HFFc6 (cell line): ENCODE data around the gene ART5. TPM values are rescaled to one million over a fixed set of nuclear protein-coding genes. Genes with fewer than 3 reads are reported as not detected.

Experiments
- DNase-seq: peaks from one replicate; pipeline ENCODE4 v3.0.0-alpha.2; 2018
- H3K27ac Mint-ChIP-seq: 2 replicates; pipeline ENCODE4 v1.8.0; 2020; ENCODE audit warnings: mild to moderate bottlenecking, mixed read lengths
- H3K27me3 Mint-ChIP-seq: 2 replicates; pipeline ENCODE4 v1.8.0; 2021; ENCODE audit warnings: mild to moderate bottlenecking, moderate library complexity, mixed read lengths; ENCODE audit not compliant: insufficient read depth
- H3K36me3 Mint-ChIP-seq: 2 replicates; pipeline ENCODE4 v1.8.0; 2021; ENCODE audit warnings: low read depth, mixed read lengths
- H3K4me1 Mint-ChIP-seq: 2 replicates; pipeline ENCODE4 v1.8.0; 2020; ENCODE audit warnings: low read depth, mixed read lengths
- H3K4me3 Mint-ChIP-seq: 2 replicates; pipeline ENCODE4 v1.8.0; 2020; ENCODE audit warnings: mild to moderate bottlenecking, moderate library complexity, mixed read lengths
- H3K9me3 Mint-ChIP-seq: 2 replicates; pipeline ENCODE4 v1.8.0; 2020; ENCODE audit warnings: mild to moderate bottlenecking, mixed read lengths
- long read RNA-seq: library from polyadenylated mRNA; unstranded; transcript quantifications from one replicate; pipeline ENCODE4 v2.0.0, GENCODE V29; 2019
- total RNA-seq, 6 experiments: library from RNA; stranded (reverse); fragmentation: NEBNext Ultra II Directional; extraction: Animal tissue kit (Norgen Biotek cat#: 25700); gene quantifications; 2 replicates in 1 of 6; 3 replicates in 5 of 6; pipeline ENCODE4 v1.2.3, GENCODE V29; 2021
- TF ChIP-seq, protein P1 (sequence below): fragments of 200-600 bp; sonication (generic); IDR thresholded peaks from 2 replicates; pipeline ENCODE4 v1.5.0; 2021; ENCODE audit warnings: antibody characterized with exemption, mild to moderate bottlenecking

The ART5 gene, protein sequence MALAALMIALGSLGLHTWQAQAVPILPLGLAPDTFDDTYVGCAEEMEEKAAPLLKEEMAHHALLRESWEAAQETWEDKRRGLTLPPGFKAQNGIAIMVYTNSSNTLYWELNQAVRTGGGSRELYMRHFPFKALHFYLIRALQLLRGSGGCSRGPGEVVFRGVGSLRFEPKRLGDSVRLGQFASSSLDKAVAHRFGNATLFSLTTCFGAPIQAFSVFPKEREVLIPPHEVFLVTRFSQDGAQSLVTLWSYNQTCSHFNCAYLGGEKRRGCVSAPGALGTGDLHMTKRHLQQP
- not detected for total RNA-seq
- long read RNA-seq = 0 reads

DNA sequence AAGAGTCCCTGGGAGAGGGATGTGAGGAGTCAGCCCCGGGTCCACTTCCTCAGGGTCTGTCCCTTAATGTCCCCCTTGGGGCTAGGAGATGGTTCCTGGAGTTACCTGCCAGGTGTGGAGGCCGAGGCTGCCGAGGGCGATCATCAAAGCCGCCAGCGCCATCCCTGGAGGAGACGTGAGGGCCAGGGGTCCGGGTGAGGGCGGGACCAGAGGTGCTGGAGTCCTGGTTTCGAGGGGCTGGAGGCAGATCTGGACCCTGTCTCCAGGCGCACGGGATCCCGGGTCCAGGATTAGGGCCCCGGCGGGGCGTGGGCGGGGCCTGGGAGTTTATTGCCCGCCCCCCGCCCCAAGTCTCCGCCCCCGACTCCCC, at the start of gene ART5:
Gene ART5 (minus strand): TSS at position 292 of the 370 bp plus-strand sequence. CDS start 130 bp downstream, at position 162.
- DNase-seq = no peak
- H3K36me3 Mint-ChIP-seq = no peaks in the 10 kb centered on the region; the same call in 1 of the 2 replicates

DNA sequence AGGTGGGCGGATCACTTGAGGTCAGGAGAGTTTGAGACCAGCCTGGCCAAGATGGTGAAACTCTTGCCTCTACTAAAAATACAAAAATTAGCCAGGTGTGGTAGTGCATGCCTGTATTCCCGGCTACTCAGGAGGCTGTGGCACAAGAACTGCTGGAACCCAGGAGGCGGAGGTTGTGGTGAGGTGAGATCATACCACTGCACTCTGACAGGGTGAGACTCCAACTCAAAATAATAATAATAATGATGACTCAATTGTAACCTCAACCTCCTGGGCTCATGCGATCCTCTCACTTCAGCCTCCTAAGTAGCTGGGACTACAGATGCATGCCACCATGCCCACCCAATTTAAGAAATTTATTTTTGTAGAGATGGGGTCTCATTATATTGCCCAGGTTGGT, 45.0 kb upstream of the ART5 start:
- Mint-ChIP-seq H3K4me1 (peaks cover 17% of the 10 kb centered on the region), H3K36me3 (peaks cover 50% of the 10 kb centered on the region), H3K4me3 (no peak overlapping the region)

More for the DNA sequence above, at the start of gene ART5:
- peaks cover 5% of the 10 kb centered on the region; the same call in 1 of the 2 replicates for H3K4me1 Mint-ChIP-seq
- peaks cover 75% of the 10 kb centered on the region for H3K27me3 Mint-ChIP-seq
- no peaks in the 10 kb centered on the region for H3K9me3 Mint-ChIP-seq
- TF ChIP-seq, protein P1, sequence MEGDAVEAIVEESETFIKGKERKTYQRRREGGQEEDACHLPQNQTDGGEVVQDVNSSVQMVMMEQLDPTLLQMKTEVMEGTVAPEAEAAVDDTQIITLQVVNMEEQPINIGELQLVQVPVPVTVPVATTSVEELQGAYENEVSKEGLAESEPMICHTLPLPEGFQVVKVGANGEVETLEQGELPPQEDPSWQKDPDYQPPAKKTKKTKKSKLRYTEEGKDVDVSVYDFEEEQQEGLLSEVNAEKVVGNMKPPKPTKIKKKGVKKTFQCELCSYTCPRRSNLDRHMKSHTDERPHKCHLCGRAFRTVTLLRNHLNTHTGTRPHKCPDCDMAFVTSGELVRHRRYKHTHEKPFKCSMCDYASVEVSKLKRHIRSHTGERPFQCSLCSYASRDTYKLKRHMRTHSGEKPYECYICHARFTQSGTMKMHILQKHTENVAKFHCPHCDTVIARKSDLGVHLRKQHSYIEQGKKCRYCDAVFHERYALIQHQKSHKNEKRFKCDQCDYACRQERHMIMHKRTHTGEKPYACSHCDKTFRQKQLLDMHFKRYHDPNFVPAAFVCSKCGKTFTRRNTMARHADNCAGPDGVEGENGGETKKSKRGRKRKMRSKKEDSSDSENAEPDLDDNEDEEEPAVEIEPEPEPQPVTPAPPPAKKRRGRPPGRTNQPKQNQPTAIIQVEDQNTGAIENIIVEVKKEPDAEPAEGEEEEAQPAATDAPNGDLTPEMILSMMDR = no peak
- H3K27ac Mint-ChIP-seq = no peak within 1 kb of the TSS
- H3K4me3 Mint-ChIP-seq = peak within 1 kb of the TSS; percentile 22; the same call in 1 of the 2 replicates

DNA sequence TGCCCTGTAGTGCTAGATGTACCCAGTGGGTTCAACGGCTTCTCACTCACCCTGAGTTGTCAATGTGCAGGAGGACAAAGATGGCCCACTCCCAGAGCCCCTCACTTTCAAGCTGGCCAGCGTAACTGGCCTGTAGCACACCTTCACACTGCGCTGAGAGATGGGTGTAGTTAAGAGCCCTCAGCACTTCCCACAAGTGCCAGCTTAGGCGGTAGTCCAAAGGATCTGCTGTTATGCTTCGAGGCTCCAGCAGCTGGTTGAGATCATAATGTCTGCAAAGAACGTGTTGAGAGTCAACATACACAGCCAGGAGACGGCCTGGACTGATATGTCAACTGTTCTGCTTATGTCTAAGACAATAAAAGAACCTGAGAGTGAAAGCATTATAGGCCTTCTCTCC, 44.1 kb upstream of the ART5 start:
- DNase-seq = no peak
- H3K9me3 Mint-ChIP-seq = no peaks in the 10 kb centered on the region
- peaks cover 47% of the 10 kb centered on the region for H3K36me3 Mint-ChIP-seq
- H3K27me3 Mint-ChIP-seq = no peaks in the 10 kb centered on the region
- no peak overlapping the region for H3K4me3 Mint-ChIP-seq
- peaks cover 17% of the 10 kb centered on the region for H3K4me1 Mint-ChIP-seq
- TF ChIP-seq, protein P1 = no peak
- no peak overlapping the region; the same call in 1 of the 2 replicates for H3K27ac Mint-ChIP-seq

More for the DNA sequence above, 45.0 kb upstream of the ART5 start:
- H3K9me3 Mint-ChIP-seq = no peaks in the 10 kb centered on the region
- no peaks in the 10 kb centered on the region for H3K27me3 Mint-ChIP-seq
- TF ChIP-seq, protein P1 = no peak
- DNase-seq = no peak
- no peak overlapping the region for H3K27ac Mint-ChIP-seq

DNA sequence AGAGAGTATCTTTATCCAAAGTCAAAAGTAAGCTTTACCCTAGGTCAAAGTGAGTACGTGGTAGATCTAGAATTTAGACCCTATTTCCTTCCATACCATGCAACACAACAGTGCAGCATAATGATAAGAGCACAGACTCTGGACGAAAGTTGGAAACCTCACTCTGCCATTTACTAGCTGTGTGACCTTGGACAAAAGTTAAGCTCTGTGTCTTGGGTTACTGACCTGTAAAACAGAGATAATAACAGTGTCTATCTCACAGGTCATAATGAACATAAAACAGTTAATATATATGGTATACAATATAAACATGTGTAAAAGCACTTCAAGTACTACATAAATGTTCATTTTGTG, 43.0 kb upstream of the ART5 start:
- Mint-ChIP-seq H3K4me1 (peaks cover 17% of the 10 kb centered on the region), H3K4me3 (no peak overlapping the region), H3K27me3 (no peaks in the 10 kb centered on the region), H3K36me3 (peaks cover 41% of the 10 kb centered on the region), H3K9me3 (no peaks in the 10 kb centered on the region), H3K27ac (no peak overlapping the region)
- TF ChIP-seq, protein P1 = no peak
- DNase-seq = no peak

DNA sequence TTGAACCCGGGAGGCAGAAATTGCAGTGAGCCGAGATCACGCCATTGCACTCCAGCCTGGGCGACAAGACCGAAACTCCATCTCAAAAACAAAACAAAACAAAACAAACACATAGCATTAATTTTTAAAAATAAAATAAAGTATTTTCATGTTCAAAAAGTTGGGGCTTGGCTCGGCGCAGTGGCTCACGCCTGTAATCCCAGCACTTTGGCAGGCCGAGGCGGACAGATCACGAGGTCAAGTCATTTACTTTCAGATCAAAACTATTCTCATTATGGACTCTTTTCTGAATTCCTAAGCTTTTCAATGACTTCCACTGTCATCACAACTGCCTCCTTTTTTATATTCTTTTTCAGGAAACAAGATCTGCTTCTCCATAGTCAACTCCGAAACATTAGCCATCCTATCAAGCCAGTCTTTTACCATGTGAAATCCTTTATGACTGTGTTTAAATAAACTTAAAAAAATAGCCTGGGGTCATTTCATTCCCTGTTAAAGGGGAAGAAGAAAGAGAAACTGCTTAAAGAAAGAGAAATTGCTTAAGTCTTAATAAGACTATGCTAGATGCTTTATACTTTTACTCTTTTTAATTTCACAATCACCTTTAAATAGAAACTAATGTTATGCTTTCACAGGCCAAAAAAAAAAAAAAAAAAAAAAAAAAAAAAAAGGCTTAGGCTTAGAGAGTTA, 42.5 kb upstream of the ART5 start:
- peaks cover 17% of the 10 kb centered on the region for H3K4me1 Mint-ChIP-seq
- H3K27me3 Mint-ChIP-seq = no peaks in the 10 kb centered on the region
- TF ChIP-seq, protein P1 = no peak
- H3K4me3 Mint-ChIP-seq = no peak overlapping the region
- peaks cover 46% of the 10 kb centered on the region for H3K36me3 Mint-ChIP-seq
- DNase-seq = no peak
- H3K9me3 Mint-ChIP-seq = no peaks in the 10 kb centered on the region
- peak overlapping the region; percentile 46 for H3K27ac Mint-ChIP-seq
